GM21528 (cell line): ENCODE measurements around the gene PRKAR1B.

ENCODE experiments used
- ATAC-seq: cut with Tn5 transposase; IDR thresholded peaks from one replicate; pipeline ENCODE4 v1.9.1; 2021; ENCODE audit warnings: mild to moderate bottlenecking, moderate library complexity; ENCODE audit not compliant: unreplicated experiment, low FRiP score

The PRKAR1B gene

DNA sequence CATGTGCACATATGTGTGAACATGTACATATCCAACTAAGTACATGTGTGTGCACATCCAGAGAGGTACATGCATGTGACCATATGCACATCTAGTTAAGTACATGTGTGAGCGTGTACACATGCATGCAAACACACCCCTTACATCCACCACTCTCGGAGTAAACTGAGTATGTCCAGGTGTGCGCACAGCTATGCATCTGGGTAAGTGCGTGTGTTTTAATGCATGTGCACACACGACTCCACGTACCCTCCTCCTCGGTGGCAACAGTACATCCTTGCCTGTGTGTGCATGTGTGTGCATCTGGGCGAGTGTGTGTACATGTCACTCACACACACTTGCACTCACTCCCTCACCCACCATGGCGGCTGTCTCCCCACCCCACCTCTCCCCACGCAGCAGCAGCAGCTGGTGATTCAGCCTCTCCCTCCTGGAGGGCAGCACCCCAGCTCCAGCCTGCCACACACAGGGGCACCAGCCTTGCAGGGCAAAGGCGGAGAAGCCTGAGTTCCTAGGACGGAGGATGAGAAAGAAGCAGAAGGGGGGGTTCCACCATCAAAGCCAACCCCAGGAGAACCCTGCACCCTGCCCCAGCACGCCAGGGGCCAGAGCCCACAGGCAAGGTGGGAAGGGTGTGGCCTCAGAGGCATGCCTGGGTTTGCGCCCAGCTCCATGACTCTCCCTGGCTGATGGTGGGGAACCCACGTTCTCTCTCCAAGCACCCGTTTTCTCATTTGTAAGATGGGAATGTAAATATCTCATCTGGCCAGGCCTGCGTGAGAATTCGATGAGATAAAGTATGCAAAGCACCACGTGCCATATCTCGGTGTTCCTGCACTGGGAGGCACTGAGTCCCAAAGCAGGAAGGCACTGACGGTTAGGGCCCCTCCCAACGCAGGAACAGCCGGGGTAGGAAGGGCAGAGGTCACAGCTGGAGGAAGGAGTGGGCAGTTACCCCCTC, 28.3 kb downstream of the PRKAR1B start:
- no peak for ATAC-seq

DNA sequence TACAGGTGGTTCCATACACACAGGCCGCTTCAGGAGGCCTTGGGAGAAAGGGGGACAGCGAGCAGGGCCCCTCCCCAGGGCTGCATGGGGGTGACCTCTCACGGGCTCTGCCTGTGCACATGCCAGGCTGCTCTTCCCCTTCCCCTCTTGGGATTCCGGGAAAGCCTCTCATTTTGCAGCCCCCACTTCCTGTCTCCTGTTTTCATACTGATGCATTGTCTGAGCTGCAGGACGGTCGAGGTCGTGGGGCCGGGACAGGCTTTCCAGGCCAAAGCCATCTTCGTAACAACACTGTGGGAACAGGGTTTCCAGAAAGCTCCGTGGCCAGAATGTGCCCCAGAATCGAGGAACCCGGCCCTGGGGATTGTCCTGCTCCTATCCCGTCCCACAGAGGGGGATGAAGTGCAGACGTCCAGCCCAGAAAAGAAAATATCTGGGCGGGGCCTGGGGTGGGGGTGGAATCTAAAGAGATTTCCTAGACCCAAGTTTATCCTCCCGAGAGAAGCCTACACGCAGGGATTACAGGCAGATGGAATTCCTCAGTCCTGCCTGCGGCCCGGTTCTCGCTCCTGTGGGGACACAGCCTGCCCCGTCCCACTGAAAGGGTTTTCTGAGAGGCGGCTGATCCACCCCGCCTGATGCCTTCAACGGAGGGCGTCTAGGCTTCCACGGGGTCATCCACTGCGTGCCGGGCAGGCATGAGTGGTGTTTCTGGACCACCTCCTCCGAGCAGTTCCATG, 30.1 kb downstream of the PRKAR1B start:
- no peak for ATAC-seq

DNA sequence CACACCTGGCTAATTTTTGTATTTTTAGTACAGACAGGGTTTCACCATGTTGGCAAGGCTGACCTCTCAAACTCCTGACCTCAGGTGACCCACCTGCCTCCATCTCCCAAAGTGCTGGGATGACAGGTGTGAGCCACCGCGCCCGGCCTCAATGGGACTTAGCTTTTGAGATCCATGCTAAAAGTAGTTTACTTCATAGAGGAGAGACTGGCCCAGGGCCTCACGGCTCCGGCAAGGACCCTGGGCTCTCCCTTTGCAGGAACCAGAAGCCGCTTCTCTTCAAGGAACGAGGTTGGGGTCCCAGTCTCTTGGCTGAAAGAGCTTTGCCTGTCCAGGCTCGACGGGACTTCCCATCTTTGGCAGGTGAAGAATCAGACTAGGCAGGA, 30.7 kb downstream of the PRKAR1B start:
- ATAC-seq, result no peak

DNA sequence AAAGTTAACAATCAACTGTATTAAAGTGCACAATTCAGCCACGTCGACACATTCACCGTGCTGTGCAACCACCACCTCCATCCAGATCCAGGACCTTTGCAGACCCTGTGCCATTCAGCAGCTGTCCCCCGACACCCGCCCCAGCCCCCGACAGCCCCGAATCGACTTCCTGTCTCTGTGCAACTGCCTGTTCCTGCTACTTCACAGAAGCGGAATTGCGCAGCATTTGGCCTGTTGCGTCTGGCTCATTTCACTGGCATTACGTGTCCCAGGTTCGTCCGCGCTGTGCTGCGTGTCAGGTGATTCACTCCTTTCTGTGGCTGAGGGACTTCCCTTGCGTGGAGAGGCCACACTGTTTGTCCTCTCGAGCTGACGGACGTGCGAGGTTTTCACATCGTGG, 33.8 kb downstream of the PRKAR1B start:
- ATAC-seq, result no peak

DNA sequence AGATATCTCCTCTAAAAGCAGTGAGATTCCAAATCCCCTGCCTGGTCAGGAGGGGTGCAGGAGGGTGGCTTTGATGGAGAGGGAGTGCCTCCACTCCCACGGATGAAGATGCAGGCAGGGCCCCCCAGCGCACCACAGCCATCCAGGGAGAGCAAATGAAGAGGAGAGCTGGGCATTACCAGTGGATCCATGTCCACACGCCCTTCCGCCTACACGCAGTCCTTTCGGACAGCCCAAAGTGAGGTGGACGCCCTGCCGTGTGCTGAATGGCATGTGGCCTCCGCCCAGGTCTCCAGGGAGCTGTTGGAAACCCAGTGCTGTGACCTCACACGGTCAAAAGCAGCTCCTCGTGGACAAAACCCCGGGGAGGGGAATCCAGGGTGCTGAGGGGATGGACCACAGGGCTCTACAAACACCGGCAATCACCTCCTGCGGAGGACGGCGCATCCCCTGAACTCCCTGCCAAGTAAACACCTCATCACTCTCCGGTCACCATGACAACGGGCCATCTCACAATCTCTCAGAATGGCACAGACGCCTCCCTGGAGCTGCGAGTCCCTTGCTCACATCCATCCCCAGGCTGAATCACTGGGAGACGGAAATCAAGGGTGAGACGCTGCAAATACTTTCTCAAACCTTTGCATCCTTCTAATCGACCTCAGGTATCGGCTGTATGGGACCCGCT, 35.6 kb downstream of the PRKAR1B start:
- ATAC-seq, result no peak

DNA sequence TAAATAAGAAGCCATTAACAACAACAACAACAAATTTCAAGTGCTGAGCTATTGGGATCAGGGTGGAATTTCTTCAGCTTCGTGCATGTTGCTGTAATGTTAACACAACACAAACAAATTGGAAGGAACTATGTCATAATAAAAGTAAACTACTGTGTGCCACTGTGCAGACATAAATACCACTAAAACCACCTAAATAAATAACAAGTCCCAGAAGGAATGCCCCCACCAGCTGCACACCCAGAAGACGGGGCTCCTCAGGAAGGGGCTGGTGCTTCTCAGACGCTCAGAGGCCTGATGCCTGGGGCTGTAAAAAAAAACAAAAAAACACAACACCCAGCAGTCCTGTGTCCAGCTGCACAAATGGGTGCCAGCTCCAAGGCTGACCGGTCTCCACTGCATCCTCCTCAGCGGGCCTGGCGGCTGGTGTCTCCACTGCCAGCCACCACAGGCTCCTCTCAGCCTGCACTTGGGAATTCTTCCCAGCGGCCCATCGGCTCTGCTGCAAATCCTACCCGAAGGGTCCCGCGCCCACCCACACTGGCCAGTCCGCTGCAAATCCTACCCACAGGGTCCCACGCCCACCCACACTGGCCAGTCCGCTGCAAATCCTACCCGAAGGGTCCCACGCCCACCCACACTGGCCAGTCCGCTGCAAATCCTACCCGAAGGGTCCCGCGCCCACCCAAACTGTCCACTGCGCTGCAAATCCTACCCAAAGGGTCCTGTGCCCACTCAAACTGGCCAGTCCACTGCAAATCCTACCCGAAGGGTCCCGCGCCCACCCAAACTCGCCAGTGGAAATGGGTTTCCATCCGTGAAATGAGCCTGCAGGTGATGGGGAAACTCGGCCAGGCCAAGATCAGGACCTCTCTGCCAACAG, 36.4 kb downstream of the PRKAR1B start:
- ATAC-seq, result no peak

DNA sequence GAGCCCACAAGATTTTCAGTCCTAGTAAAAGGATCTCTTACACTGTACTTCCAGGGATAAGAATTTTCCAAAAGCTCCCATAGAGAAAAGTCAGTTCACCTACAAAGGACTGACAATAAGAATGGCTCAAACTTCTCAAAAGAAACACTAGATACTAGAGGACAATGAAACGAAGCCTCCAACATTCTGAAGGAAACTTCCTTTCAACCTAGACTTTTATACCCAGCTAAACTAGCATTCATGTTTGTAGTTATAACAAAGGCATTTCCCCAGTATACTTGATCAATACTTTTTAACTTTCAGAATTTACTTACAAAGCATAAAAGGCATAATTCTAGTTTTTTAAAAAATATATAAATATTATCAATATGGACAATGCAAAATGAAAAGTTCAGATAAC, 41.5 kb downstream of the PRKAR1B start:
- no peak for ATAC-seq

DNA sequence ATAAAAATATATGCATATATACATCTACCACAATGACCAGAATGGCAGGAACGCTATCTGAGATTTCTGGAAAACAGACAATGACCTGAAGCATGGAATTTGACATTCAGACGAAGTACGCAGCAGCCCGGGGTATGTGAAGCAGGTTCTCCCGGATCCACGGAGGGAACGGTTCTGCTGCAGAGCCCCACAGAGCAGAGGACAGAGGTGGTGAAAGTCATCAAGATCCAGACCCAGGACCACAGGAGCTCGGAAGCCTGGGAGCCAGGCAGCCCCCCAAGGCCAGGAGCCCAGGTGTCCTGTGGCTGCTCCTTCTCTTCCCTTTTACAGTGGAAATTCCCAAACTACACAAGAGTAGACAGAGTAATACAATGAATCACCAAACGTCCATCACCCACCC, 42.7 kb downstream of the PRKAR1B start:
- no peak for ATAC-seq

DNA sequence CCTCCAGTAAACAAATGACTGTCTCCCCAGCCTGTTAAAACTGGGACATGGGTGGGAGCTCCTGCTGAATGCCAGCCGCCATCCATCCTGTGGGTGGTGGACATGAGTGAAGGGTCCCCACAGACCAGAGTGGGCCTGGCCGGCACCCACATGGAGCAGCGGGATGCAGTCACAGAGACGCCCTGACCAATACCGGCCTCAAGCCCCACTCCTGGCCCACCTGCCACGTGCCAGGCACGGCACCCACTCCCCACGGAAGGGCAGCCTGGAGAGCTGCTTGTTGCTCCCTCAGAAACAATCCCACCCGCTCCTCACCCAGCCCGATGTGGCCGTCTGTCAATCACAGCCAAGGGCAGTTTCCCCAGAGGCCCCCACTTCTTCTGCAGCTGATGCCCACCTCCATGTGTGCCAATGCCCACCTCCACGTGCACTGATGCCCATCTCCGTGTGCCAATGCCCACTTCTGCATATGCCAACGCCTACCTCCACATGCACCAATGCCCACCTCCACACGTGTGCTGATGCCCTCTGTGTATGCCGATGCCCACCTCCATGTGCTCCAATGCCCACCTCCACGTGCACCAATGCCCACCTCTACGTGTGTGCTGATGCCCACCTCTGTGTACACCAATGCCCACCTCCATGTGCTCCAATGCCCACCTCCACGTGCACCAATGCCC, 43.4 kb downstream of the PRKAR1B start:
- no peak for ATAC-seq

DNA sequence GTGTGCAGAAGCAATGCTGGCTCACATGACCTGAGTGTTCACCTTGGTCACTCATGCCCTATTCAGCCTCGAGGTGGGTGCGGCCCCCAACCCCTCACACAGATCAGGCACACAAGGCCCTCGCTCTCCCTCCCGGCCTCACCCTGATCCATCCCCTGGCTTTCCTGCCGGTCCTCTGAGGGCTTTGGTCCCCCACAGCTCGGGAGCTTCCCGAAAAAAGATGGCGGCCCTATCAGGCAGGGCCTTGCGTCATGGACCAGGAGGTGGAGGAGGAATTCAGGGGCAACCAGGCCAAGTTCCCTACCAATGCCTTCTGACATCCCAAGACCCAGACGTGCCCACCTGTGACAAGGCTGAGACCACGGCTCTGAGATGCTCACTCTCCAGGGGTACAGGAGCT, 44.3 kb downstream of the PRKAR1B start:
- ATAC-seq, result no peak

DNA sequence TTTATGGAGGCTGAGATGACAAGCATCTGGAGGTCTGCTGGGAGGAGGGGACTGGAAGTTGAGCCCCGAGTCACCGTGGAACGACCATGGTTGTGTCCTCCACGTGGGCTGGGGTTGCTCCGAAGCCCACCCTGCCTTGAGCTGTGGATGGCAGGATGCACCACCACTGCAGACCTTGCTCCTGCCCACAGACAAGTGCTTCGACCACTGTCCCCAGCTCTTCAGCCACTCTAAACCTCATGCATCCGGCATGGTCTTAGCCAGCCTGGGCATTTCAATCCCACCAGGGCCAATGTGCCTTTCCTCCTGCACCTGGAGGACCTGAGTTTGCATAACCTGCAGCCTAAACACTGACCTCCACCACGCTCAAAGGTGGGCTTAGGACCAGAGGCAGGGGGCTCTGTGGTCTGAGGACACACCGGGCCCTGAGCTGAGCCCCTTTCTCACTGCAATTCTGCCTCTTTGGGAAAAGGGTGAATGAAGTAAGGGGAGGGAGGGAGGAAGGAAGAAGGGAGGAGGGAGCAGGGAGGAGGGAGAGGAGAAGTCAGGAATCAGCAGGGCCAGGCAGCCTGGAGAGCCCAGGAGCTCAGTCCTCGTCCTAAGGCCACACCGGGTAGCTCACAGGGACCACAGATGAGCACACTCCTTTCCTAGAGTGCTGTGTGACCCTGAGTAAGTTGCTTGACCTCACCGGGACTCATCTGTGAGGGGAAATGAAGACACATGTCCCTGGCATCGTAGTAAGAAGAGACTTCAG, 45.4 kb downstream of the PRKAR1B start:
- ATAC-seq, result no peak

DNA sequence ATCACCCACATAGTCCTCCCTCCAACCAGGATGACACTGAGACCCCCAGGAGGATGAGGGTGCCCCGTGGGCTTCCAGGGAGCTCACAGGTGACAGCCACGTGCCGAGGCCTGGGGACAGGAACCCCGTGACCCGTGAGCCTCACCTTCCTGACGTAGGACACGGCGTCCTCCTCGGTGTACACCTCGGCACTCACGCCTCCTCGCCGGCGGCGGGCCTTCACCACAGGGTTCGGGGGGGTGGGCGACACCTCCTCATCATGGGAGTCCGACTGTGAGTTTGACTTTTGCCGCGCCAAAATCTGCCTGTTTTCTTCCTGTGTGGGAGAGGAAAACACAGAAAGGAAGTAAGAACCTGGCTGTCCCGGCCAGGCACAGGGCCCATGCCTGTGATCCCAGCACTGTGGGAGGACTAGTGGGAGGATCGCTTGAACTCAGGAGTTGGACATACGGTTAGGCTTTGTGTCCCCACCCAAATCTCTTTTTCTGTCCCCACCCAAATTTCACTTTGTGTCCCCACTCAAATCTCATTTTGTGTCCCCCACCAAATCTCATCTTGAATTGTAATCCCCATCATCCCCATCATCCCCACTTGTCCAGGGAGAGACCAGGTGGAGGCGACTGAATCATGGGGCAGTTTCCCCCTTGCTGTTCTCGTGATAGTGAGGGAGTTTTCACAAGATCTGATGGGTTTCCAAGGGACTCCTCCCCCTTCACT, 46.5 kb downstream of the PRKAR1B start:
- ATAC-seq, result no peak

DNA sequence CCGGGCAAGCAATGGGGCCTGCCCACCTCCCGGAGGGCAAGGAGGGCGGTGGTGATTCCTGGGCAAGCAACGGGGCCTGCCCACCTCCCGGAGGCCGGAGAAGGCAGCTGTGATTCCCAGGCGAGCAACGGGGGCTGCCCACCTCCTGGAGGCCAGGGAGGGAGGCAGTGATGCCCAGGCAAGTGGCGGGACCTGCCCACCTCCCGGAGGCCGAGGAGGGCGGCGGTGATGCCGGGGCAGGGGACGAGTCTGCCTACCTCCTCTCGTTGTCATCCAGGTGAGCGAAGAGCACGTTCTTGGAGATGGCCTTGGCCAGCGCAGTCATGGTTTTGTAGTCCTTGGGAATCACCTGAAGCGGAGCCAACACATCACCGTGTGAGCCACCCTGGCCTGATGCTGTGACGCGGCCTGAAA, 50.1 kb downstream of the PRKAR1B start:
- ATAC-seq, result no peak

DNA sequence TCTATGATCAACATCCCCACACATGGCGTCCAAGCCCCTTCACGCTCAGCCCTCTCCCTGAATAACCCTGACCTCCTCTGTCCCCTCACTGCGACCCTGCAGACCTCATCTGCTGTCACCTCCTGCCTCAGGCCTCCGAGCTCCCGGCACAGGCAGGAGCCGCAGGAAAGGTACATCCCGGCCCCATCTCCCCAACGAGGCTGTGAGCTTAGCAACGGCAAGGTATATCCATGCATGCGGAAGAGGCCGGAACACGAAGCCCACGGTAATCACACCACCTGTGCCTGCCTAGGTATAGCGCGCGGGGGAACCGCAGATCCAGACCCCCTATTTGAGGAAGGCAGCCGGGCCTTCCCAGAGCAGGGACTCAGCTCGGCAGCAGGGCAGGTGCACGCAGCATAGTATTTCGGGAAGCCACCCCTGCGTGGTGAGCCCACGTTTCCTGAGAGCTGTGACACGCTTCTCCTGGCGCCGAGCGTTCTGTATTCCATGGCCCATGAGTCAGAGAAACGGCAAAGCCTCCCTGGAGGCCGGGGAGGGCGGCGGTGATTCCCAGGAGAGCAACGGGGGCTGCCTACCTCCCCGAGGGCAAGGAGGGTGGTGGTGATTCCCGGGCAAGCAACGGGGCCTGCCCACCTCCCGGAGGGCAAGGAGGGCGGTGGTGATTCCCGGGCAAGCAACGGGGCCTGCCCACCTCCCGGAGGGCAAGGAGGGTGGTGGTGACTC, 50.7 kb downstream of the PRKAR1B start:
- ATAC-seq, result no peak

DNA sequence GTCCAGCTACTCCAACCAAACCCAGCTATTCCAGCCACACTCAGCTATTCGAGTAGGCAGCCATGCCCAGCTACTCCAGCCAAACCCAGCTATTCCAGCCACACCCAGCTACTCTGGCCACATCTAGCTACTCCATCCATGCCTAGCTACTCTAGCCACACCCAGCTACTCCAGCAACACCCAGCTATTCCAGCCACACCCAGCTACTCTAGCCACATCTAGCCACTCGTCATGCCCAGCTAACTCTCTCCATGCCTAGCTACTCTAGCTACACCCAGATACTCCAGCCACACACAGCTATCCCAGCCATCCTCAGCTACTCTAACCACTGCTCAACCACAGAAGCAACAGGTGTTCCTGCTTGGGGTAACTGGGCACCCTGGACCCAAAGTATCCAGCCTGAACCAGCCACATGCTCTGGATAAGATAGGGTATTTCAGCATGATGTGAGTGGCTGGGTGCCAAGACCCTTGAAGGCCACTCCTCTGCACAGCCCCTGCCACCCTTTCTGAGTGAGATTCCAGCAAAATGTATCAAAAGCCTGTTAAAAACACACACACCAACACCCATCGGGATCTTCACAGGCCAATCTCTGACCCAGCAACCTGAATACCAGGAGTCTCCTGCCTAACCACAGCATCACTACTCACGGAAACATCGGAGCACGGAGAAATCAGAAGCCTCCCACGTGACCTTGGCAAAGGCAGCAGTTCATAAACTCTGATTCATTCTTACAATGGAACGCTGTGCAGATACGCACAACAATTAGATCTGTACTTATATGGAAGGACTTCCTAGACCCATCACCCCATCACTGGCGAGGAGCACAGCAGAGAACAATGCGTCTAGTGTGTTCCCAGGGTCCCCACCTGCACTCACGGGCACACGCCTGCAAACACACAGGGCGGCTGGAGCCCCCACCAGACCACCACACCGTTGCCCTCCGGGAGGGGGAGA, 52.3 kb downstream of the PRKAR1B start:
- no peak for ATAC-seq

DNA sequence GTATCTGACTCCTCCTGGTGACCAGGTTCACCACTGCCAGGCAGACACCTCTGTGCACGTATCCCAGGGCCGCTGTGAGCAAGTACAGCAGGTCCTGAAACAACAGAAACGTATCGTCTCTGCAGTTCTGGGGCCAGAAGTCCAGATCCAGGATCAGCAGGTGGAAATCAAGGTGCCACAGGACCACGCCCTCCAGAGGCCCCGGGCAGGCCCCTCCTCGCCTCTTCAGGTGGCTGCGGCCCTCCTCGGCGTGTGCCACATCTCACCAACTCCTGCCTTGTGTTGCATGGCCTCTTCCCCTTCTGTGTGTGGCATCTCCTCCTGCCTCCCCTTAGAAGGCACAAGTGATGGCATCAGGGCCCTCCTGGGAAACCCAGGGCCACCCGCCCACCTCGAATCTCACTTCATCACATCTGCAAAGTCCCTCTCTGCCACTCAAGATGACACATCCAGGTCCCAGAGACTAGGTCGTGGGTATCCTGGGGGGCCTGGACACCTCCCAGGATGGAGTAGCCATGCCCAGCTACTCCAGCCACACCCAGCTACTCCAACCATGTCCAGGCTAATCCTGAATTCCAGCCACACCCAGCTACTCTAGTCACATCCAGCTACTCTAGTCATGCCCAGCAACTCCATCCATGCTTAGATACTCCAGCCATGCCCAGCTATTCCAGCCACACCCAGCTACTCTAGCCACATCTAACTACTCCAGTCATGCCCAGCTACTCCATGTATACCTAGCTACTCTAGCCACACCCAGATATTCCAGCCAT, 53.2 kb downstream of the PRKAR1B start:
- ATAC-seq, result no peak
